Mesothelial cell of epicardium (in vitro differentiated cells): Measurements from ENCODE around the gene TANK. TPM values are rescaled to one million over a fixed set of nuclear protein-coding genes. Genes with fewer than 3 reads are reported as not detected.

Experiments
- DNase-seq, 2 experiments: peaks; one replicate each; pipeline ENCODE4 v3.0.0; 2021; ENCODE audit warnings: low spot score in 2 of 2; ENCODE audit not compliant: unreplicated experiment in 2 of 2
- H3K27ac Mint-ChIP-seq: 2 replicates; pipeline ENCODE4 v1.8.0; 2021; ENCODE audit warnings: mixed read lengths
- H3K27me3 Mint-ChIP-seq: 2 replicates; pipeline ENCODE4 v1.8.0; 2021; ENCODE audit warnings: low read depth, mixed read lengths
- H3K36me3 Mint-ChIP-seq: 2 replicates; pipeline ENCODE4 v1.8.0; 2021; ENCODE audit warnings: mixed read lengths
- H3K4me1 Mint-ChIP-seq: 2 replicates; pipeline ENCODE4 v1.8.0; 2021; ENCODE audit warnings: mixed read lengths
- H3K4me3 Mint-ChIP-seq: 2 replicates; pipeline ENCODE4 v1.8.0; 2021; ENCODE audit warnings: mild to moderate bottlenecking, moderate library complexity, mixed read lengths
- H3K9me3 Mint-ChIP-seq: 2 replicates; pipeline ENCODE4 v1.8.0; 2021; ENCODE audit warnings: mixed read lengths
- total RNA-seq: library from RNA; stranded (reverse); gene quantifications from 3 replicates; pipeline ENCODE4 v1.2.1, GENCODE V29; 2021
- TF ChIP-seq, protein P1 (sequence below): fragments of 200-600 bp; sonication (generic); IDR thresholded peaks from one replicate; pipeline ENCODE4 v1.5.0; 2021; ENCODE audit warnings: antibody characterized with exemption; ENCODE audit not compliant: unreplicated experiment

The TANK gene
- total RNA-seq, 1 donor from 2014 or later: 59.0 TPM

DNA sequence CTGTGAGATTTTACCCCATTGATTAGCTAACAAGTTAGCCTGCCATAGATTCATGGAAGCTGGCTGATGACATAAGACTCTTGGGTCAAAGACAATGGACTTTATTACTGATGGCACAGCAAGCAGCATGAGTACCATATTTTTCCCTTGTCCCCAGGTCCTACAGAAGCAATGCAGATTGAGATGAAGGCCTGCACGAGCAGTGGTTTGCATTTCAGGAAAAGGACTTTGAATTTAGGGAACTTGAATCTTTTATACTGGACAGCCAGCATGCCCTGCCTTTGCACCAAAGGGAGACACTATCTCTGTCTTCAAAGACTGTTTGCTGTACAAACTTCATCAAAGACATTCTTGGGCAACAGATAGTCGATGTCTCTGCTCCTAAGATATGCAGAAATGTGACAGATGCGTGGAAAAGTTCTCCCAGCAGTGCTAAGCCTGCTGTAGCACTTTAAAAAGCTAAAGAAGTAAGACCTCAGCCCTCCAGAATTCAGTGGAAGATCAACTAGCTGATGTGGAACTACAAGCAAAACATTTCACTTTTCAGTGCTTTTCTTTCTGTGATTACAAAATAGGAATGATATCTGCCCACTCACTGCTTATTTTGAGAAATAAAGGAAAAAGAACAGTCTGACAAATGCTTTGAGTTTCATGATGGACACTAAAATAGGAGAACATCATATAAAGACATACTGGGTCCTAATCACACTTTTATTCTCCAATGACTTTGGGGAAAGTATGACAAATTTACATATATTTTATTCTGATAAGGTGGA is 44.4 kb upstream of the TANK start:
- no peaks in the 10 kb centered on the region for H3K9me3 Mint-ChIP-seq

DNA sequence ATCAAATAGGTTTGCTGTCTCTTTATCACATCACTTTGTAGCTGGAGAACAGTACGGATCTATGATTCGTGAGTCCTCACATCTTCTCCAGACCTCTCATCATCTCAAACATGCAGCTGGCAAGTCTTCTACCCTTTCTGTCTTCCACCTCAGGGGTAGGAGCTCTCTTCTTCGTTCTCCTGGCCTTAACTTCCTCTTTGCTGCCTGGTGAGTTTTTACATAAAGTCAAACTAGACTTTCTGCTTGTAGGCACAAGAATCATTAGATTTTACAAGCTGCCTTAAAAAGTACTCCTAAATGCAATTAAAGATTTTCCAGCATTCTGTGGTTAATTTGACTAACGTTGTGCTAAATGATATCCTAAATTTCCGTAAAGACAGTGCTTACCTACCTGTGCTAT is 43.7 kb upstream of the TANK start:
- TF ChIP-seq, protein P1, sequence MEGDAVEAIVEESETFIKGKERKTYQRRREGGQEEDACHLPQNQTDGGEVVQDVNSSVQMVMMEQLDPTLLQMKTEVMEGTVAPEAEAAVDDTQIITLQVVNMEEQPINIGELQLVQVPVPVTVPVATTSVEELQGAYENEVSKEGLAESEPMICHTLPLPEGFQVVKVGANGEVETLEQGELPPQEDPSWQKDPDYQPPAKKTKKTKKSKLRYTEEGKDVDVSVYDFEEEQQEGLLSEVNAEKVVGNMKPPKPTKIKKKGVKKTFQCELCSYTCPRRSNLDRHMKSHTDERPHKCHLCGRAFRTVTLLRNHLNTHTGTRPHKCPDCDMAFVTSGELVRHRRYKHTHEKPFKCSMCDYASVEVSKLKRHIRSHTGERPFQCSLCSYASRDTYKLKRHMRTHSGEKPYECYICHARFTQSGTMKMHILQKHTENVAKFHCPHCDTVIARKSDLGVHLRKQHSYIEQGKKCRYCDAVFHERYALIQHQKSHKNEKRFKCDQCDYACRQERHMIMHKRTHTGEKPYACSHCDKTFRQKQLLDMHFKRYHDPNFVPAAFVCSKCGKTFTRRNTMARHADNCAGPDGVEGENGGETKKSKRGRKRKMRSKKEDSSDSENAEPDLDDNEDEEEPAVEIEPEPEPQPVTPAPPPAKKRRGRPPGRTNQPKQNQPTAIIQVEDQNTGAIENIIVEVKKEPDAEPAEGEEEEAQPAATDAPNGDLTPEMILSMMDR: no peak
- Mint-ChIP-seq H3K4me3 (no peak overlapping the region), H3K27ac (no peak overlapping the region), H3K36me3 (no peaks in the 10 kb centered on the region), H3K4me1 (peaks cover 21% of the 10 kb centered on the region), H3K9me3 (no peaks in the 10 kb centered on the region), H3K27me3 (no peaks in the 10 kb centered on the region)
- DNase-seq: no peak

More for the DNA sequence above, 44.4 kb upstream of the TANK start:
- TF ChIP-seq, protein P1: no peak
- DNase-seq: no peak
- Mint-ChIP-seq H3K27ac (no peak overlapping the region), H3K4me3 (no peak overlapping the region), H3K27me3 (no peaks in the 10 kb centered on the region), H3K36me3 (no peaks in the 10 kb centered on the region), H3K4me1 (peaks cover 18% of the 10 kb centered on the region)

DNA sequence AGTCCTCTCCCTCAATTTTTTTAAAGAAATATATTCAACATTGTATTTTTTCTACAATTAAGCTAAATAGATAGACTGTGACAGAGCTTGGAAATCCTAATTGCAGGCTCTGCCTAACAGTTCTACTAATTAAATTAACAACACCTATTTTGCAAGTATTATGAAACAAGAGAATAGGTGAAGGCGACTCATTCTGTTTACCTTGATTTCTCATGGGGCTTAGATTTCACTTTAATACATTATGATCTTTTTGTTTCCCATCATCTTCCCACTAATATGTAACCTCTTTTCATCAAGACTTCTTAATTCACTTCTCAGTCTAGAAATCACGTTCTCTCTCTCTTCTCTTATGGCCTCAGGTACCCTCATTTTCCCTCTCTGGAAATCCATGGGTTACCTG is 42.7 kb upstream of the TANK start:
- Mint-ChIP-seq H3K36me3 (no peaks in the 10 kb centered on the region), H3K4me1 (peaks cover 28% of the 10 kb centered on the region), H3K27ac (no peak overlapping the region), H3K9me3 (no peaks in the 10 kb centered on the region), H3K4me3 (no peak overlapping the region), H3K27me3 (no peaks in the 10 kb centered on the region)
- no peak for DNase-seq
- TF ChIP-seq, protein P1: no peak

DNA sequence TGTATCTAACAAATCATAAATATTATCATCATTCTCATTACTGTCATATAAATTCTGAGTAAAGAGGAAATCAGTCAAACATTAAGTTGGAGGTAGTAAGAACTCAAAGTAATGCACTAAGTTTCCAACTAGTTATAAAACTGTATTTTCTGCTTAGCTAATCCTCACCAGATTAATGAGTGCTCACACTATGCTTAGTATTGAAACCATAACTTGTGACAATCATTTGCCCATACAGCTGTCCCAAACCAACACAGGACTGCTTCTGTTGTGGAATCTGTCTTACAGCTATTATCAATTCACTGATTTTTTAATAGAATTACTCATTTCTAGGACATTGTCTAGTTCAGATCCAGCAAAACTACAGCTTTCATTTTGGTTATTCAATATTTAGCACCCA is 41.5 kb upstream of the TANK start:
- no peaks in the 10 kb centered on the region for H3K9me3 Mint-ChIP-seq
- no peaks in the 10 kb centered on the region for H3K36me3 Mint-ChIP-seq
- no peaks in the 10 kb centered on the region for H3K27me3 Mint-ChIP-seq
- no peak overlapping the region for H3K4me3 Mint-ChIP-seq
- H3K27ac Mint-ChIP-seq: no peak overlapping the region
- TF ChIP-seq, protein P1: no peak
- DNase-seq: no peak
- H3K4me1 Mint-ChIP-seq: peaks cover 40% of the 10 kb centered on the region

DNA sequence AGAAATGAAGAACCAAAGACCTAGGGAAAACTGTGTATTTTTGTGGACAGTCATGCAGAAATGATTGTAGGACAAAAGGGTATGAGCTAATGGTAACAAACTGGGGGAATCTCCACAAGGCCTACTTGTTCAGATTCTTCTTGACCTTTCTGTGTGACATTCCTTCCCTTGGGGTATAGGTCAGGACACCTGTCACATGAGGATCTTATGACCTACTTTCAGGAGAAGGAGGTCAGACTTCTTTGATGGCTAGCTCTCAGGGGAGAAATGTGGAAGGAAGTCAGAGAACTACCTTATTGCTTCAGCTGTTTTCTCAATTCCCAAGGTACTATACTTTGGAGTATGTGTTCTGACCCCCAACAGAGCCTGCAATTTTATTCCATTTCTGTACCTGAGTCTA is 40.7 kb upstream of the TANK start:
- no peak for DNase-seq
- no peaks in the 10 kb centered on the region for H3K36me3 Mint-ChIP-seq
- no peaks in the 10 kb centered on the region for H3K9me3 Mint-ChIP-seq
- TF ChIP-seq, protein P1: no peak
- no peak overlapping the region for H3K4me3 Mint-ChIP-seq
- H3K4me1 Mint-ChIP-seq: peaks cover 48% of the 10 kb centered on the region
- no peak overlapping the region for H3K27ac Mint-ChIP-seq
- H3K27me3 Mint-ChIP-seq: no peaks in the 10 kb centered on the region
